GM12872 (cell line): ENCODE data around the gene SCYL1.

Source experiments
- TF ChIP-seq, protein P1 (sequence below): IDR thresholded peaks from 3 replicates; pipeline ENCODE4 v1.5.1; 2011; ENCODE audit warnings: low read depth, mild to moderate bottlenecking, low read length, moderate library complexity; ENCODE audit not compliant: insufficient read depth

Gene SCYL1

DNA sequence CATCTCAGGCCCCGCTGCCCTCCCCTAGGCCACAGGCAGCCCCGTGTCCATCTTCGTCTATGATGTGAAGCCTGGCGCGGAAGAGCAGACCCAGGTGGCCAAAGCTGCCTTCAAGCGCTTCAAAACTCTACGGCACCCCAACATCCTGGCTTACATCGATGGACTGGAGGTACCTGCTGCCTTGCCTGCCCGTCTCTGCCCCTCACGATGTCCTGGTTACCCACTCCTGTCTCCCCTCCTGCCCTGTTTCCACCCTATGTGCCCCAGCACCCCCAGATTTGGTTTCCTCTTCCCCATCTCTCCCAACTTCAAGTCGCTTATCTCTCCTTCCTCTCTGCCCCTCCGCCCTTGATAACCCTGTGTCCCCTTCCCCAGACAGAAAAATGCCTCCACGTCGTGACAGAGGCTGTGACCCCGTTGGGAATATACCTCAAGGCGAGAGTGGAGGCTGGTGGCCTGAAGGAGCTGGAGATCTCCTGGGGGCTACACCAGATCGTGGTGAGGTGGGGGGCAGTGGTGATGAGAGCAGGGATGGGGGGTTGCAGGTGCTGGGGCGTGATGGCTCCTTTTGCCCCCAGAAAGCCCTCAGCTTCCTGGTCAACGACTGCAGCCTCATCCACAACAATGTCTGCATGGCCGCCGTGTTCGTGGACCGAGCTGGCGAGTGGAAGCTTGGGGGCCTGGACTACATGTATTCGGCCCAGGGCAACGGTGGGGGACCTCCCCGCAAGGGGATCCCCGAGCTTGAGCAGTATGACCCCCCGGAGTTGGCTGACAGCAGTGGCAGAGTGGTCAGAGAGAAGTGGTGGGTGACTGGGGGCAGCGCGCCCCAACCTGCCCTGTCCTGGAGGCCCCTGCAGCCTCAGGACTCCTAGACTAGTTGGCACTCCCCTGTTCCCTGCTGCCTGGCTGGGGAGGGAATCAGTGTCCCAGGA lies 930 bp downstream of the SCYL1 start:
- TF ChIP-seq, protein P1, sequence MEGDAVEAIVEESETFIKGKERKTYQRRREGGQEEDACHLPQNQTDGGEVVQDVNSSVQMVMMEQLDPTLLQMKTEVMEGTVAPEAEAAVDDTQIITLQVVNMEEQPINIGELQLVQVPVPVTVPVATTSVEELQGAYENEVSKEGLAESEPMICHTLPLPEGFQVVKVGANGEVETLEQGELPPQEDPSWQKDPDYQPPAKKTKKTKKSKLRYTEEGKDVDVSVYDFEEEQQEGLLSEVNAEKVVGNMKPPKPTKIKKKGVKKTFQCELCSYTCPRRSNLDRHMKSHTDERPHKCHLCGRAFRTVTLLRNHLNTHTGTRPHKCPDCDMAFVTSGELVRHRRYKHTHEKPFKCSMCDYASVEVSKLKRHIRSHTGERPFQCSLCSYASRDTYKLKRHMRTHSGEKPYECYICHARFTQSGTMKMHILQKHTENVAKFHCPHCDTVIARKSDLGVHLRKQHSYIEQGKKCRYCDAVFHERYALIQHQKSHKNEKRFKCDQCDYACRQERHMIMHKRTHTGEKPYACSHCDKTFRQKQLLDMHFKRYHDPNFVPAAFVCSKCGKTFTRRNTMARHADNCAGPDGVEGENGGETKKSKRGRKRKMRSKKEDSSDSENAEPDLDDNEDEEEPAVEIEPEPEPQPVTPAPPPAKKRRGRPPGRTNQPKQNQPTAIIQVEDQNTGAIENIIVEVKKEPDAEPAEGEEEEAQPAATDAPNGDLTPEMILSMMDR: no peak

DNA sequence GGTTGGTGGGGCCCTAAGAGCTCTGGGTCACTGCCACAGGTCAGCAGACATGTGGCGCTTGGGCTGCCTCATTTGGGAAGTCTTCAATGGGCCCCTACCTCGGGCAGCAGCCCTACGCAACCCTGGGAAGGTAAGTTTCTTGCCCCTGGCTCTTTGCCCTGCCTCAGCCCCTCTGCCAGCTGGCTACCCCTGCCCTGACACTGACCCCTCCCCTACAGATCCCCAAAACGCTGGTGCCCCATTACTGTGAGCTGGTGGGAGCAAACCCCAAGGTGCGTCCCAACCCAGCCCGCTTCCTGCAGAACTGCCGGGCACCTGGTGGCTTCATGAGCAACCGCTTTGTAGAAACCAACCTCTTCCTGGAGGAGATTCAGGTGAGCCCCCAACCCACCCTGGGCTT lies 1.9 kb downstream of the SCYL1 start:
- TF ChIP-seq, protein P1: no peak

DNA sequence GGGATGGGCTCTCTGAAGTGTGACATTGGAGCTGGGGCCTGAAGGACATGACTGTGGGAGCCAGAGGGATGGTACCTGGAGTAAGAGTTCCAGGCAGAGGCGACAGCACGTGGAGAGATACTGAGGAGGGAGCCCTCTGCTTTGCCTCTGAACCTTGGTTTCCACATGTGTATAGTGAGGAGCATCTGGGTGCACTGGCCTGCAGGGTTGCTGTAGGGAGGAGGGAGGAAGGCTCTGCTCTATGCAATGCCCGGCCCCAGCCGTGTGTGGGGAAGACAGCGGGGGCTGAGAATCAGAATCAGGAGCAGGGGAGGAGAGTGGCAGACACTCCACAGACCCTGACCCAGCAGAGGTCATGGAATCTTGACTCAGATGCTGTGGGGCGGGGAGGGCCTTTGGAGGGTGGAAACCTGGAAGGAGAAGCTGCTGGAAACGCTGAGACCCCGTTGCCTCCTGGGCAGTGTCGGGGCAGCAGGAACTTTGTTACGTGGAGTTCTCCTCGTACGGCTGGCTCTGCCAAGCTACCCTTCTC lies 4.0 kb downstream of the SCYL1 start:
- TF ChIP-seq, protein P1: no peak

DNA sequence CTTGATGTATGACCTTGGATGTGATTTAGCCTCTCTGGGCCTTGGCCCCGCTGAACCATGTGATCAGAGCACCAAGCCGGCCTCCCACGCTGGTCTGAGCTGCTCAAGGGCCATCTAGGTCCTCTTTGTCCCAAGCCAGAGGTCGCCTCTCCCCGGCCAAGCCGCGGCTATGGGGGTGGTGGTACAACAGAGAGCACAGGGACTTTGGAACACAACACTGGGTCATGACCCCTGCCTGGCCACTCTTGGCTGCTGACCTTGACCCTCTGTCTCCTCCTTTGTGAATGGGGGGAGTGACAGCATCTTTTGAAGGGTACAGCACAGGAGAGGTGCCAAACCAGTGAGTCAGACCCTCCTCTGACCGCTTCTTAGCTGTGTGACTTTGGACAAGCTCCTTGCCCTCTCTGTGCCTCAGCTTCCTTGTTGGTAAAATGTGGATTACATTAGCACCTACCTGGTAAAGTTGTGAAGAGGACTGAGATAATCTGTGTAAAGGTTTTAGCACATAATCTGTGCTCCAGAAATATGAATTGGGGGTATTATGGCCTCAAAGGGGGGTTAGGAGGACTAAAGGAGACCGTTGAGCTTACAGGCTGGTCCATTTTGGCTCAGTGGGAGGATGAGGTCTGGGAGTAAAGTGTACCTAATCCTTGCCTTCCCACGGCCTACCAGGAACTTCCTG lies 4.7 kb downstream of the SCYL1 start:
- TF ChIP-seq, protein P1: no peak

DNA sequence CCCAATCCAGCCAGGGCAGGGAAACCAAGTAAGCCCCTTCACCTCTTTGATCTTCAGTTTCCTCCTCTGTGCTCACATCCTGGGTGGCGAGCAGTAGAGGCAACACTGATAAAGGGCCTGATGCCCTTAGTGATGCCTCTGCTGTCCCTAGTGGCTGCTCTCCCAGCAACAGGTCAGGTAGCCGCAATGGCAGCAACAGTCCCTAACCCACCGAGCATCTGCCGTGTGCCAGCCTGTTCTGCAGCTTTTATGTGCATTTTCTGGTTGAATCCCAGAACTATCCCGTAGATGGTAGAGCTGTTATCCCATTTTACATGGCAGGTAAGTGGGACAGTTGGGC lies 5.2 kb downstream of the SCYL1 start:
- TF ChIP-seq, protein P1: peak; percentile 54

DNA sequence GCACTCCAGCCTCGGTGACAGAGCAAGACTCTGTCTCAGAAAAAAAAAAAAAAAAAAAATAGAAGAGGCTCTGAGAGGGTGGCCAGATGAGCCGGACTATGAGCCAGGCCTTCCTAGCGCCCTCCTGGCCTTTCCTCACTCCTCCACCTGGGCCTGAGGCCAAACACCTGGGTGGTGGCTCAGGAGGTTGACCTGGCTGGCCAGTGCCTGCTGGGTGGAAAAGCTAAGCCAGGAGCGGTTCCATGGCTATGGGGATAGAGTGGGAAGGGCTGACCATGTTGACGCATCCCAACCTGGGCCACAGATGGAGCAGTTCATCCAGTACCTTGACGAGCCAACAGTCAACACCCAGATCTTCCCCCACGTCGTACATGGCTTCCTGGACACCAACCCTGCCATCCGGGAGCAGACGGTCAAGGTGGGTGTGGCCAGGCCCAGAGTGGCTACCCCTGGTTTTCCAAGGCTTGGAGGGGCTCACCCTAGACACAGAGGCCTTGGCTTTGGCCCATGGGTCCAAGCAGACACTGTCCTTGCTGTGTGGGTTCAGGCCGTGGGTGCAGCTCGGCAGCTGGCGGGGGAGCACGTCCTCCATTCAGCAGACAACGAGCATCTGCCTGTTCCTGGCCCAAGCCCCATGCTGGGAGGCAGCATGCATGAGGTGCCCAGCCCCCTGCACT lies 7.6 kb downstream of the SCYL1 start:
- TF ChIP-seq, protein P1: no peak

DNA sequence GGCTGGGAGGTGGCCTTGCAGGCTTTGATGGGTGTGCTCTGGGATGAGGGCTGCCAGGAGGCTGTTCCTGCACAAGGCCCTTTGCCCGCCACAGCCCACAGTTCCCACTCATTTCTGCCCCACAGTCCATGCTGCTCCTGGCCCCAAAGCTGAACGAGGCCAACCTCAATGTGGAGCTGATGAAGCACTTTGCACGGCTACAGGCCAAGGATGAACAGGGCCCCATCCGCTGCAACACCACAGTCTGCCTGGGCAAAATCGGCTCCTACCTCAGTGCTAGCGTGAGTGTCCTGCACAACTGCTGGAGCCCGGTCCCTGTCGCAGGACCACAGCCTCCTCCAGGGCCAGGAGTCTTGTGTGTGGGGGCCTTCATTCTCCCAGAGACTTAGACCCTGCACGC lies 10.2 kb downstream of the SCYL1 start:
- TF ChIP-seq, protein P1: no peak
